ENCODE results near the gene ZNF750.

ZNF750 gene

DNA sequence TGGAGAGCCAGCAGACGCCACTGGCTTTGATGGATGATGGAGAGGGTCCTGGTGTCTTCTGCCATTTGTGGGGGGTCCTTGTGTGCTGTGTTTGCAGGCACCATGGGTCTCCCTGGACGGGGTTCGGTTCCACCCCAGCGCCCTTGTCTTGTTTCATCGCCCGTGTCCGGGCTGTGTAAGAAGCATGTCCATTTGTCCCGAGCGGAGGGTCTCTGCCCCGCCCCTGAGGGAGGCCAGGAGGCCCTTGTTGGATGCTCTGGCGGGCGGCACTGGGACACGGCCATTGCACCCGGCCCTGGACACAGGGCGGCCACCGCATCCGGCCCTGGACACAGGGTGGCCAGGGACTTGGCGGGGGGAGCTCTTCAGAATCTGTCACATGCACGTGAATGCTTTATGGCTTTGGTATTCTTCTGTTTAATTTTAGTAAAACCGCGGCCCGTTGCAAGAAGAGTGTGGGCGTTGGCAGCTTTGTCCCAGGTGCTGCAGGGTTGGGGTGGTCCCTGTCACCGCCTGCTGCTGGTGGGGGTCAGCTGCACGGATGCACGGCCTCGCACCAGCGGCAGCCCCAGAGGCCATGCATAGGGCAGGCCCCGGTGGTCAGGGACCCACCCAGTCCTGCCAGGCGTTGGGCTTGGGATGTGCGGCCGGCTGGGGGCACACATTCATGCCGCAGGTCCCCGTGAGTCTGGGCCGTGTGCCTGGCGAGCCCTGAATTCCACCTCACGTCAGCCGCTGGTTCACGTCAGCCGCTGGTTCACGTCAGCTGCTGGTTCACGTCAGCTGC, 21.0 kb upstream of the ZNF750 start:
- no peak for DNase-seq (ENCODE audit: low spot score)

GRCh38 chr17:82859431-82860403, 19.9 kb upstream of the ZNF750 start:
- no peak for DNase-seq (ENCODE audit: low spot score)

- no peak for DNase-seq (ENCODE audit: low spot score)
Observed at GRCh38 chr17:82858376-82859126, 18.7 kb upstream of the ZNF750 start.

GRCh38 chr17:82856361-82856760, 16.5 kb upstream of the ZNF750 start:
- no peak for DNase-seq (ENCODE audit: low spot score)

GRCh38 chr17:82854226-82854625, 14.4 kb upstream of the ZNF750 start:
- no peak for DNase-seq (ENCODE audit: low spot score)

DNA sequence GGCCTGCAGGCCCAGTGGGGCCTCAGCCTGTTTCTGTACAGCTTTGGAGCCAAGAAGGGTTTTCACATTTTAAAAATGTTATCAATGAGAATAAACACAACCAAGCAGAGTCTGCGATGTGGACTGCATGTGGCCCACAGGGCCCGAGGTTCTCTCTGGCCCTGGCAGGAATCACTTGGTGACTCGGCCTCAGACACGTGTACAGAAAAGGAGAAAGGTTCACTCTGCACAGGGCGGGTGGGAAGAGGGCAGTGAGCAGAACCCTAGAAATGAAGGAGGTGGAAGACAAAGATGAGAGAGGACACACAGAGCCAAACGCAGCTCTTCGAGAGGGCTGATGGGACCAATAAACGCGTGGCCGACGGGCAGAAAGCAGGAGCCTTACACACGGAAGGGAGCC, 11.6 kb upstream of the ZNF750 start:
- no peak for DNase-seq (ENCODE audit: low spot score)

DNA sequence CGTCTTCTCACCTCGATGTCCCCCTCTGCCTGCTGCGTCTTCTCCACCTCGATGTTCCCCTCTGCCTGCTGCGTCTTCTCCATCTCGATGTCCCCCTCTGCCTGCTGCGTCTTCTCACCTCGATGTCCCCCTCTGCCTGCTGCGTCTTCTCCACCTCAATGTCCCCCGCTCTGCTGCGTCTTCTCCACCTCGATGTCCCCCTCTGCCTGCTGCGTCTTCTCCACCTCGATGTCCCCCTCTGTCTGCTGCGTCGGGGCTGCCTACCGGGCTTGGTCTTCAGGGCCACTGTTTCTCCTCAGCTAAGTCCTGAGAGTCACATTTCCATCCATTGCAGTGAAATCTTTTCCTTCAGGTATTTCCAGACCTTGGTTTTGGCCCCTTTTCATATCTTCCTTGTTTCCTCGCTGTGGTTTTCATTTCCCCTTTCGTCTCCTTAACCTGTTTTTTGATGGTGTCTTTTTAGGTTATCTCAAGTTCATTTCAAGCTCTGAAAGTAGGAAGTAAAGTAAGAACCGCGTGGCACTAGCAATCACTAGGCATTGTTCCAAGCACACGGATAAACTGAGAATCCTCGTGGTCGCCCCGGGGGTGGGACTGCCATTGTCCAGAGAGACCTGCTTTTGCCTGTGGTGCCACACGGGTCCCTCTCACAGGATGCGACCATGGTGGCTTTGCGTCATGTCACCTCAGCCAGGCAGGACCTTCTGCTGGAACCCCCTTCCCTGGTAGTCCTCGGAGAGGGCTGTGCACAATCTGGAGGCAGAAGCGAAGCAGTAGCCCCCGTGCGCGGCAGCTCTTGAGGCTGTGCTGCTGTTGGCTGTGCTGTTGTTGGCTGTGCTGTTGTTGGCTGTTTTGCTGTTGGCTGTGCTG, 9.5 kb upstream of the ZNF750 start:
- no peak for DNase-seq (ENCODE audit: low spot score)

- no peak for DNase-seq (ENCODE audit: low spot score)
Observed at GRCh38 chr17:82848022-82848592, 8.3 kb upstream of the ZNF750 start.

- DNase-seq (ENCODE audit: low spot score), result no peak
Observed at GRCh38 chr17:82846061-82846691, 6.4 kb upstream of the ZNF750 start.

- DNase-seq (ENCODE audit: low spot score), result no peak
Observed at GRCh38 chr17:82845163-82845807, 5.5 kb upstream of the ZNF750 start.

- DNase-seq (ENCODE audit: low spot score), result no peak
Observed at GRCh38 chr17:82844796-82845162, 5.0 kb upstream of the ZNF750 start.

DNA sequence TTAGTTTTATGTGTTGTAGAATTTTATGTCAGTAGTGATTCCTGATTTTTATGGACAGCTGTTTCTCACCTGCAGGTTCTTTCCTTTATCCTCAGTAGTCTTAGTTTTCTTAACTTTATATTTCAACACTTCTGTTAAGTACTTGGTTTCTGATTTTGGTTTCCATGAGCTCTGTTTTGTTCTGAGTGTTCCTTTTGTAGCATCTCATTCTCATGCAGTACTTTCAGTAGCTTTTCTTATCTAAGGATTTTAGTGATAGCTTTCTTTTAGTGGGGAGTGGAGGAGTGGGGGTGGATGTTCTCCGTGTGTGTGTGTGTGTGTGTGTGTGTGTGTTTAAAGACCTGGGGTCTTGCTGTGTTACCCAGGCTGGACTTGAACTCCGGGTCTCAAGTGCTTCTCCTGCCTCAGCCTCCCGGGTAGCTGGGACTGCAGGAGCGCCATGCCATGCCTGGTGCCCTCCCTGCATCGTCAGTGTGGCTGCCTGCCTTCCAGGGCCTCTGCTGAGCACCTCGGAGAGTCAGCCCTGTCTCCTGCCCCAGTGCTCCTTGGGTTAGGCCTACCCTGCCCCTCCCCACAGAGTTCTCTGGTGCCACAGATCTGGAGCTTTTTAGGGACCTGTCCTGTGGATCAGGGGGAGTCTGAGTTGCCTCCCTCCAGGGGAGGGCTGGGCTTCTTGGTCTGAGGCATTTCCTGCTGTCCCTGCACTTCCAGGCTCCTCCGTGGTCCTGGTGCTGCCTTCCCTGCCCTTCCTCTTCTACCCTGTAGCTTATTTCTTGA, 4.3 kb upstream of the ZNF750 start:
- no peak for DNase-seq (ENCODE audit: low spot score)

GRCh38 chr17:82841921-82842596, 2.2 kb upstream of the ZNF750 start:
- no peak for DNase-seq (ENCODE audit: low spot score)

GRCh38 chr17:82840431-82840831, 609 bp upstream of the ZNF750 start:
- DNase-seq (ENCODE audit: low spot score), result no peak

DNA sequence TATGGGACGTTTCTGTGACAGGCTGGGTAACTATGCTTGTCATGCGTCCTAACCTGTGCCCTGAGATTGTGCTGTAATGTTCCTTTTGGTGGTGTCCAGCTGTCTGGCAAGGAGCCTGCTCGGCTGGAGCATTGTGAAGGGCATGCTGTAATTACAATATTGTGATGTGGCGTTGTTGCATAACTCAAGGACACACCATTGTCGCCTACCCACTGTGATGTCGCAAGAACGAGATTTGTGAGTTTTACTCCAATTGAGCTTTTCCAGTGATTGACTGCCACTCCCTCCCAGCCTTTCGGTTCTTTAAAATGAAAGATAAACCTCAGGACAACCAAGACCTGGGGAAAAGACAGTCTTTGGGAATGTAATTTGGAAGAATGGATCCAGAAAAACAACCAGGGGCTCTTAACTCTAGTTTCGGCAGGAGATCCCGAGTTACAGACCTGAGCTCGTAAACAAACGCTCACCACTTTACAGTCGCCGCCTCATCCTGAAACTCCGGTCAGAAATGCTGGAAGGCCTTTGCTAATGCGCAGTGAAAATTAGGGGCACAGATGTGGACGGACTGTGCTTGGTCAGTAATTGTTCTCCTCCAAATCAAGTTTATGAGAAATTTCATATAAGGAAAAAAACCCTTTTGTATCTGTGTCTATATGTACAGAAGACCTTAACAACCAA, 1.3 kb downstream of the ZNF750 start:
- DNase-seq (ENCODE audit: low spot score), result no peak

DNA sequence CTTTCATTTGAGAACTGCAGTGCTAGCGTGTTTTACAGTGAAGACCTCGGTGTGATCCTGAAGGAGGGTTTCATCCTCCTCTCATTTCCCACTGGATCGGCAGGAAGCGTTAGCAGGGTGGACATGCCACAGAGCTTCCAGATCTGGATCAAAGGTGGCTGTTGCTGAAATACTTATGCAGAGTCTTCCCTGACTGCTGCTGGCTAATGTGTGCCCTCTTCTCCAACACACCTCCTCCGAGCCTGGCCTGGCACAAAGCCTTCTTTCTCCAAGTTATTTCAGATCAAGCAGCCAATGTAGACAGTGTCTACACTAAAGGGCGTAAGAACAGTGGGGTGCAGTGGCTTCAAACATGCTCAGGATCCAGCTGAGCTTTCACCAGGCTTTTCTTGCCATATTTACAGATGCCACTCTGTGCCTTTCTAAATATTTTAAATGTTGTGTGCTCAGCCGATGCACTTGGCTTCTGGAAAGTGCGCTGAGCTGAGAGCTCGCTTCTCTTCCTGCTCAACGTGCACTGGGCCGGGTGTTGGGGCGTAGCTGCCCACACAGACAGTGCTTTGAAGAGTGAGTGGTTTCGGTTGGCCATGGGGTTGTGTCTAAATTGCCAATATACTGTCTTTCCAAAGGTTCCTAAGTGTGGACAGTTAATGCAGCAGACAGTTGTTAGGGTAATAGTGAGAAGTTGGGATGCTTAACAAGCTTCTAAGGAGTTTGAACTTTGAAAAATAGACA, 2.1 kb downstream of the ZNF750 start:
- DNase-seq (ENCODE audit: low spot score), result no peak

- no peak for DNase-seq (ENCODE audit: low spot score)
Observed at GRCh38 chr17:82836823-82837357, 2.9 kb downstream of the ZNF750 start.

Data from SK-N-DZ (cell line).